T follicular helper cell (primary cell): ENCODE measurements around the gene RAMP1.

Experiments
- DNase-seq: peaks from one replicate; pipeline ENCODE4 v3.0.0-alpha.2; 2020; ENCODE audit warnings: low read depth

RAMP1 gene

DNA sequence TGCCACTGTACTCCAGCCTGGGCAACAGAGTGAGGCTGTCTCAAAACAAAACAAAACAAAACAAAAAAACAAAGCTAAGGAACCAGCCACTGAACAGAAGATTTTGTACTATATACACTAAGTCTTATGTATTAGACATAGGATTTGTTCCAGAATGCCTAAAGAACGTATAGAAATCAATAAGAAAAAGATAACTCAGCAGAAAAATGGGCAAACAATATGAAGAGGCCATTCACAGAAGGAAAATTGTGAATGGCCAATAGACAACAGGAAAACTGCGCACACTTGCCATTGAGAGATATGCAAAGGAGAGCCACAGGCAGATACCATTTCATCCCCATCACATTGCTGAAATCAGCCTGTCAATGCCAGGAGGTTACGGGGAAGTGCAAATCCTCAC is 92.5 kb downstream of the RAMP1 start:
- DNase-seq = no peak

DNA sequence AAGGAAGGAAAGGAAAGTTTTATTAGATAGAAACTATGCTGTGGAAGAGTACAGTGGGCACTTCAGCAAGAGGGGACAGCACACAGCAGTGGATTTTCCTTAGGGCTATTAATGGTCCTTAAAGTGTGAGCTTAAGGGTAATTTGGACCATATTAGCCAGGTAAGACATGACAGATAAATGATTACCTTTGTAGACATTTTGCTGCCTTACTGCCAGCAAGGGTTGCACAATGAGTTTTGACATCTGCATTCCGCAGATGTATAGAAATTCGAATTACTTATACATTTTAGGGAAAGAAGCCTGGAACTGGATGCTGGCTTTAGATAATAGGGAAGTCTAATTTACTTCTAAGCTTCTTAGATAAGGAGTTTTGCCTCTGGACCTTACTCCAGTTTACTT is 93.4 kb downstream of the RAMP1 start:
- no peak for DNase-seq

DNA sequence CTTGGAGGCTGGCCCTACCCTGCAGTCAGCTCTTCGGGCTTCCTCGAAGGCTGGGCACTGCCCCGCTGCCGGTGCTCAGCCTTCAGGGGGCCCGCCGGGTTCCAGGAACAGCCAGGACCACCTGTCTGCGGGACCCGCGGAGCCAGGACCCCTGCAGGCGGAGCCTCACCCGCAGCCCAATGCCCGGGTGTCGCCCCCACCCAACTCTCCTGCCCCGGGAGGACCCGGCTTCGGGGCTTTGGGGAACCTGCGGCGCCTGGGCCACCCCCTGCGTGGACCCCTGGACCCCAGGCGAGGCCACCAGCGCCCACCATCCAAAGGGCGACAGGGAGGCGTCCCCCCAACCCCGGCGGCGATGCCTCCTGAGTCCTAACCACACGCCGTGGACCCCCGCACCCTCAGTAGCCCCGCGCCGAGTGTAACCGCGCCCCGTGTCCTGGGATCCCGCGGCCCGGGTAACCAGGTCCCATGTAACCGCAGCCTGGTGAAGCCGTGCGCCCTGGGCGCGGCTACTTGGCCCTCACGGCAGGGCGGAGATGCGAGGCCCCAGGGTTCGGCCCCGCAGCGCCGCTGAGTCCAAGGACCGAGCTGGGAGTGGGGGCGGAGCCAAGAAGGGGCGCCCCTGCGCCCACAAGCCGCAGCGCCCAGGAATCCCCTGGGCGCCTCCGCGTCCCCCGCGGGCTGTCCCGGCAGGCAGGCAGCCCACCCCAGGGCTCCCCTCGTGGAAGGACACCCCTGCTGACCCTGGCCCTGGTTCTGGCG is 96.4 kb downstream of the RAMP1 start:
- DNase-seq = no peak

- no peak for DNase-seq
These were observed 96.9 kb downstream of the RAMP1 start for GRCh38 chr2:237956402-237956736.

DNA sequence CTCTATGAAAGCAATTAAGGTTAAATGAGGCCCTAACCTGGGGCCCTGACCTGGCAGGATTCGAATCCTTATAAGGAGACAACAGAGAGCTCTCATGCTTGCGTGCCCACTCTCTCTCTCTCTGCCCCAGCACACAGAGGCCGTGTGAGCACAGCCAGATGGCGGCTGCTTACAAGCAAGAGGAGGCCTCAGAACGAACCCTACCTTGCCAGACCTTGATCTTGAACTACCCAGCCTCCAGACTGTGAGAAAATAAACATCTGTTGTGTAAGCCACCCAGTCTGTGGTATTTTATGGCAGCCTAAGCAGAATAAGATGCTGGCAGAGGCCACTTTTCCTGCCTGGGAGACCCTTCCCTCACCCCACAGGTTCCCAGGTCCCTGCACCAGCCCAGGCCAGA is 102.2 kb downstream of the RAMP1 start:
- no peak for DNase-seq
